ENCODE results near the gene C5orf34.
A peak's percentile ranks its signal among the peaks of the same experiment; 100 is the strongest.
"Not testable (repeated sequence)": the region's sequence is repeated elsewhere in the genome, so short reads cannot be mapped to it uniquely, and the experiment has no call there.

The C5orf34 gene

DNA sequence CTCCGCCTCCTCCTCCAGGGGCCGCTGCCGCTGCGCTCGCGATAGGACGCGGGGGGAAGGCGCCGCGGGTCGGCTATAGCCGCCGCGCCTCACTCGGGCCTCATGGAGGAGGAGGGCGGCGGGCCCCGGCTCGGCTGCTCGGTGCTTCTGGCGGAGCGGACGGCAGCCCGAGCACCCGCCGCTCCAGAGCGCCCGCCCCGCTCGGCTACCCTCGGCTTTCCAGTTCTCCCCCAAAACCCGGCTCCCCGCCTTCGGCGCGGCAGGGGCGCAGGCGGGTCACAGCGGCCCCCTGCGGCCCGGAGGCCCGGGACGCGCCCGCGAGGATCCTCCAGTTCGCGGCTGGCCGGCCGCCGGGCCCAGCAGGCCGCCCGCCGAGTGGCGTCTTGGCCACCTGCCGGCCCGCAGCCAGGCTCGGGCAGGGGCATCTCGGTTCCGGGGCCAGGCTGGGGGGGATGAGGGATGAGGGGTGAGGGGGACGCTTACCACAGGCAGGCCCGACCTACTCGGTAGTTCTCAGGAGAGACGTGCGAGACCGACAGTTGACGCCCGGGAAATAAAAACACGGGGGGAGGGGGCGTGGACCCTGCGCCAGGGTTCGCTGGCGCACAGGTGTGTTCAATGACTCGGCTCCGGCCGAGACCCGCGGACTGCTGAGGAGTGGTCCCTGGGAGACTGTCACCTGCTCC, 42.1 kb upstream of the C5orf34 start, which contains the start of gene PAIP1:
PAIP1 (minus strand) TSS at position 221 of the 686 bp plus-strand sequence. CDS start 231 bp downstream, outside the sequence.
- DNase-seq = peak; percentile 78 to 90
- peak within 1 kb of the TSS; percentile 94 to 97 for H3K27ac ChIP-seq
- TF ChIP-seq, protein P1, sequence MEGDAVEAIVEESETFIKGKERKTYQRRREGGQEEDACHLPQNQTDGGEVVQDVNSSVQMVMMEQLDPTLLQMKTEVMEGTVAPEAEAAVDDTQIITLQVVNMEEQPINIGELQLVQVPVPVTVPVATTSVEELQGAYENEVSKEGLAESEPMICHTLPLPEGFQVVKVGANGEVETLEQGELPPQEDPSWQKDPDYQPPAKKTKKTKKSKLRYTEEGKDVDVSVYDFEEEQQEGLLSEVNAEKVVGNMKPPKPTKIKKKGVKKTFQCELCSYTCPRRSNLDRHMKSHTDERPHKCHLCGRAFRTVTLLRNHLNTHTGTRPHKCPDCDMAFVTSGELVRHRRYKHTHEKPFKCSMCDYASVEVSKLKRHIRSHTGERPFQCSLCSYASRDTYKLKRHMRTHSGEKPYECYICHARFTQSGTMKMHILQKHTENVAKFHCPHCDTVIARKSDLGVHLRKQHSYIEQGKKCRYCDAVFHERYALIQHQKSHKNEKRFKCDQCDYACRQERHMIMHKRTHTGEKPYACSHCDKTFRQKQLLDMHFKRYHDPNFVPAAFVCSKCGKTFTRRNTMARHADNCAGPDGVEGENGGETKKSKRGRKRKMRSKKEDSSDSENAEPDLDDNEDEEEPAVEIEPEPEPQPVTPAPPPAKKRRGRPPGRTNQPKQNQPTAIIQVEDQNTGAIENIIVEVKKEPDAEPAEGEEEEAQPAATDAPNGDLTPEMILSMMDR (IDR thresholded peaks at IDR 0.05) = peak; percentile 58 to 64
- H3K27me3 ChIP-seq = no peaks in the 10 kb centered on the region
- H3K9me3 ChIP-seq = no peaks in the 10 kb centered on the region
- peaks cover 0 to 6% (median 0%) of the 10 kb centered on the region in 3 donors for H3K36me3 ChIP-seq
- H3K4me1 ChIP-seq = peaks cover 0 to 47% (median 24%) of the 10 kb centered on the region in 4 donors
- intact Hi-C loops (cut with DNase I; ENCODE audit: low total_unique reads) = loop anchor here (2.0 kb wide), 1 partner anchor 46 kb away; the partner anchor contains the start of gene NNT
- peak within 1 kb of the TSS; percentile 69 to 92 for H3K4me3 ChIP-seq

DNA sequence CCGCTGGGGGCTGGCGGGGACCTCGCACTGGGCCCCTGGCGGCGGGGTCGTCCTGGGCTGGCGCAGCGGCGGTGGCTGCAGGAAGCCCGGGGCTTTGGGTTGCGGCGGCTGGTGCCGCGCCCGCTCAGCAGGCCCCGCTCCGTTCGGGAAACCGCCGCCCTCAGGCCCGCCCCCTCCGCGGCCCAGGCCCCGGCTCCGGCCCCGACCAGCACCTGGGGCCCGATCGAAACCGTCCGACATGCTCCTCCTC, 41.6 kb upstream of the C5orf34 start:
- H3K36me3 ChIP-seq = peaks cover 0 to 11% (median 0%) of the 10 kb centered on the region in 3 donors
- peaks cover 0 to 51% (median 24%) of the 10 kb centered on the region in 4 donors for H3K4me1 ChIP-seq
- not testable (repeated sequence) for H3K27me3 ChIP-seq, DNase-seq, H3K9me3 ChIP-seq
- H3K27ac ChIP-seq = peak overlapping the region; percentile 94 to 97
- intact Hi-C loops (cut with DNase I; ENCODE audit: low total_unique reads) = loop anchor here (2.0 kb wide), 1 partner anchor 46 kb away; the partner anchor contains the start of gene NNT
- H3K4me3 ChIP-seq = peak overlapping the region; percentile 69 to 92

DNA sequence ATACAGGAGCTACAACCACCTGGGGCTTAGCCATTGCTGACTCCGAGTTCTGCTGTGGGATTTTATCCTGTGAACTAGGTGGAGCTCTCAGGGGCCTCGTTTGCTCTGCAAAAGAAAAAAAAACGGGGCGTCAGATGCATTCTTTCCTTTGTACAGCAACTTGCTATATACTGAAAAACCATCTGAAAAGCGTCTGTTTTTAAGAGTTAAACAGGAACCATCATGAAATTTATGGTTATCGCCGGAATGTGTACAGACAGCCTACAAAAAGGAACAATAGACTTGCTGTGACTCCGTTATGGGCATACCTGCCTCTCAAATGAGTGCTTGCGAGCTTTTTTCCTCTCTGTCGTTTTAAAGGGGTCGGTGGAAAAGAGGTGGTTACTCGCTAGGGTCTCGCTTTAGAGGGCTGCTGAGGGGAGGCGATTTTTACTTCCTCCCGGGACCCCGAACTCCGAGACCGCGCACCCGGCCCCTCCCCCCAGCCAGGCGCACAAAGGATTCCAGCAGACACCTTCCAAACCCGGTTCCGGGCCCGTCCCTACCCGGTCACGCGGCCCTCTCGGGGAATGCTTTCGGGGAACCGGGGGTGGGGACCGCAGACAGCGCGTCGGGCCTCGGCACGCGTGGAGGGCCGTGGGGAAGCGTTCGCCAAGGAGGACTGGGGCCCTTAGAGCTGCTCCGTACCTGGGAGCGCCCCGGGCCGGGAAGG, 41.1 kb upstream of the C5orf34 start:
- H3K9me3 ChIP-seq = no peaks in the 10 kb centered on the region
- peaks cover 0 to 56% (median 24%) of the 10 kb centered on the region in 4 donors for H3K4me1 ChIP-seq
- intact Hi-C loops (cut with DNase I; ENCODE audit: low total_unique reads) = loop anchor here (2.0 kb wide), 1 partner anchor 47 kb away; the partner anchor contains the start of gene NNT
- peak overlapping the region; percentile 94 to 97 for H3K27ac ChIP-seq
- no peaks in the 10 kb centered on the region for H3K27me3 ChIP-seq
- DNase-seq = peak; percentile 42 to 74
- peaks cover 0 to 16% (median 0%) of the 10 kb centered on the region in 3 donors for H3K36me3 ChIP-seq
- peak overlapping the region; percentile 69 to 92 for H3K4me3 ChIP-seq
- TF ChIP-seq, protein P1 (IDR thresholded peaks at IDR 0.05) = no peak

DNA sequence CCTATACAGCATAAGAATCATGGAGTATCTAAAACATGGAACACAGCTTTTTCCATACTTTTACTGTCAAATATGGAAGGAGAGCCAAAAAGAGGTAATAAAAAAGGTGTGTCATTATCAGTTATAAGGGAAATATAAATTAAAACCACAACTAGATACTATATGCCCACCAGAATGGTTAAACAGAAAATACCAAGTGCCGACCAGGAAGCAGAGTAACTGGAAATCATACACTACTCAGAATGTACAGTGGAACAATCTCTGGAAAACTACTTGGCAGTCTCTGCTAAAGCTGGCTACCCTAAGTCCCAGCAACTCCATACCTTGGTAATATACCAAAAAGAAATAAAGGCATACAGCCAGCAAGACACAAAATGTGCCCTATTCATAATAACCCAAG, 39.5 kb upstream of the C5orf34 start:
- peaks cover 0 to 59% (median 24%) of the 10 kb centered on the region in 4 donors for H3K4me1 ChIP-seq
- H3K9me3 ChIP-seq = no peaks in the 10 kb centered on the region
- intact Hi-C loops (cut with DNase I; ENCODE audit: low total_unique reads) = no loop called here
- no peaks in the 10 kb centered on the region for H3K27me3 ChIP-seq
- peak overlapping the region in 1 of 2 donors; percentile 97 for H3K27ac ChIP-seq
- no peak for DNase-seq
- H3K36me3 ChIP-seq = peaks cover 0 to 30% (median 3%) of the 10 kb centered on the region in 3 donors
- H3K4me3 ChIP-seq = no peak overlapping the region
- TF ChIP-seq, protein P1 (IDR thresholded peaks at IDR 0.05) = no peak

DNA sequence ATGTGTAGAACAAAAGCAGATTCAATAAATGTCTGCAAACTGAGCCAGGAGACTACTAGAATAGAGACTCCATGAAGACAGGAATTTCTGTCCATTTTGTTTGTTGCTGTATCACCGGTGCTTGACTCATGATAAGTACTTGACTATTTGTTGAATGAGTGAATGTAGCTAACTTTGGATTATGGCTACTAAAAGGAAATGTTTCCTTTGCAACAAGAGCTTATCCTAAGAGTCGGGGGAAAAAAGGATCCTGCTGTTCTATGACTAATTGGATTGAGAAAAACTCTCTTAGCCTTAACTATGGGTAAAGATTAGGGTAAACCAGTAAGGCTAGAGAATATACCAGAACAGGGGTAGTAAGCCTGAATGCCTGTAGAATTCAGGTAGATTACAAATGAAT, 38.4 kb upstream of the C5orf34 start:
- H3K27ac ChIP-seq = no peak overlapping the region
- no peak for DNase-seq
- TF ChIP-seq, protein P1 (IDR thresholded peaks at IDR 0.05) = no peak
- peaks cover 0 to 65% (median 24%) of the 10 kb centered on the region in 4 donors for H3K4me1 ChIP-seq
- H3K36me3 ChIP-seq = peaks cover 4 to 36% (median 9%) of the 10 kb centered on the region in 3 donors
- H3K9me3 ChIP-seq = no peaks in the 10 kb centered on the region
- intact Hi-C loops (cut with DNase I; ENCODE audit: low total_unique reads) = no loop called here
- H3K27me3 ChIP-seq = no peaks in the 10 kb centered on the region
- no peak overlapping the region for H3K4me3 ChIP-seq

DNA sequence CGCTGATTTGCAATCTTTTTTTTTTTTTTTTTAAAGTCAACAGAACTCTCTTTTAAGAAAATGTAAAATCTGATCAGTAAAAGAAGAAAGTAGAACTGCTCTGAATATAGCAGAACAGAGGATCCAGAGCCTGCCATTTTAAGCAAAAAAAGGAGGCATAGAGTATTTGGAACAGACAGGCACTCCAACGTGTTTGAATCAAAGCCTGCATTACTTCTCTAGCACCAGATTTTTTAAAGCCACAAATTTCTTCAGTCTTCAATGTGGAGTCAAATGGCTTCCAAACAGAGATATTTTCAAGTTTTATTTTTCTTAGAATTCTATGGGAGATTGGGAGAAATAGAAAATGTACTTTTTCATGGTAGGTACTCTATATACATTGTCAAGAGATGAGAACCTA, 36.8 kb upstream of the C5orf34 start:
- intact Hi-C loops (cut with DNase I; ENCODE audit: low total_unique reads) = no loop called here
- Histone ChIP-seq H3K27ac (no peak overlapping the region), H3K27me3 (no peaks in the 10 kb centered on the region), H3K4me3 (no peak overlapping the region), H3K36me3 (peaks cover 11 to 47% (median 18%) of the 10 kb centered on the region in 3 donors), H3K4me1 (peaks cover 0 to 59% (median 24%) of the 10 kb centered on the region in 4 donors), H3K9me3 (no peaks in the 10 kb centered on the region)
- DNase-seq = no peak
- TF ChIP-seq, protein P1 (IDR thresholded peaks at IDR 0.05) = no peak

DNA sequence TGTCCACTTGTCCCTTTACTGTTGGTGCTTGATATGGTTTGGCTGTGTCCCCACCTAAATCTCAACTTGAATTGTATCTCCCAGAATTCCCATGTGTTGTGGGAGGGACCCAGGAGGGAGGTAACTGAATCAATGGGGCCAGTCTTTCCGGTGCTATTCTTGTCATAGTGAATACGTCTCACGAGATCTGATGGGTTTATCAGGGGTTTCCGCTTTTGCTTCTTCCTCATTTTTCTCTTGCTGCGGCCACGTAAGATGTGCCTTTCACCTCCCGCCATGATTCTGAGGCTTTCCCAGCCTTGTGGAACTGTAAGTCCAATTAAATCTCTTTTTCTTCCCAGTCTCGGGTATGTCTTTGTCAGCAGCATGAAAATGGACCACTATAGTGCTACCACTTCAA, 34.3 kb upstream of the C5orf34 start:
- H3K4me1 ChIP-seq = peaks cover 0 to 42% (median 13%) of the 10 kb centered on the region in 4 donors

More for the DNA sequence above, 34.3 kb upstream of the C5orf34 start:
- not testable (repeated sequence) for DNase-seq, H3K9me3 ChIP-seq, H3K4me3 ChIP-seq, H3K27ac ChIP-seq, H3K27me3 ChIP-seq
- intact Hi-C loops (cut with DNase I; ENCODE audit: low total_unique reads) = loop anchor here (5.0 kb wide), 1 partner anchor 522 kb away; no protein-coding TSS in a partner anchor
- H3K36me3 ChIP-seq = peaks cover 26 to 71% (median 42%) of the 10 kb centered on the region in 3 donors
